HepG2 (cell line): Measurements from ENCODE around the gene PRR29. TPM values are rescaled to one million over a fixed set of nuclear protein-coding genes. Genes with fewer than 3 reads are reported as not detected.

Experiments used
- ARNTL ChIP-seq: sonication (generic); formaldehyde crosslinking; IDR thresholded peaks from 2 replicates; pipeline ENCODE4 v1.4.0; 2020; ENCODE audit warnings: mild to moderate bottlenecking, missing genetic modification reagents
- DNMT3B ChIP-seq: conservative IDR thresholded peaks from 2 replicates; pipeline ENCODE4 v1.6.1; 2016; ENCODE audit warnings: missing biosample characterization, control low read depth
- FOXK1 ChIP-seq: sonication (generic); formaldehyde crosslinking; IDR thresholded peaks from 2 replicates; pipeline ENCODE4 v1.4.0; 2020; ENCODE audit warnings: low read depth, missing genetic modification reagents, borderline replicate concordance
- GATAD1 ChIP-seq: IDR thresholded peaks from 2 replicates; pipeline ENCODE4 v1.6.1; 2016; ENCODE audit warnings: missing genetic modification reagents, missing compliant biosample characterization
- HDAC1 ChIP-seq: sonication (generic); formaldehyde crosslinking; IDR thresholded peaks from 2 replicates; pipeline ENCODE4 v1.5.1; 2020; ENCODE audit warnings: mild to moderate bottlenecking, missing genetic modification reagents
- PHF5A ChIP-seq: IDR thresholded peaks from one replicate; pipeline ENCODE4 v1.6.1; 2018; ENCODE audit warnings: low read depth, missing genetic modification reagents; ENCODE audit not compliant: unreplicated experiment
- SKI ChIP-seq: fragments of 450-650 bp; IDR thresholded peaks from one replicate; pipeline ENCODE4 v1.6.1; 2018; ENCODE audit warnings: mild to moderate bottlenecking; ENCODE audit not compliant: partially characterized antibody
- TBX2 ChIP-seq: sonication (generic); formaldehyde crosslinking; IDR thresholded peaks from 2 replicates; pipeline ENCODE4 v1.5.0; 2020; ENCODE audit warnings: missing genetic modification reagents, mild to moderate bottlenecking, borderline replicate concordance
- ZNF260 ChIP-seq: sonication (generic); formaldehyde crosslinking; IDR thresholded peaks from 2 replicates; pipeline ENCODE4 v1.4.0; 2020; ENCODE audit warnings: missing genetic modification reagents, low read depth, mild to moderate bottlenecking, borderline replicate concordance
- ZNF484 ChIP-seq: sonication (generic); formaldehyde crosslinking; IDR thresholded peaks from 2 replicates; pipeline ENCODE4 v1.5.1; 2020; ENCODE audit warnings: mild to moderate bottlenecking, low read depth, missing genetic modification reagents, borderline replicate concordance
- ZNF652 ChIP-seq: IDR thresholded peaks from 2 replicates; pipeline ENCODE4 v1.6.1; 2016; ENCODE audit warnings: low read depth, borderline replicate concordance
- ZSCAN12 ChIP-seq: sonication (generic); formaldehyde crosslinking; IDR thresholded peaks from 2 replicates; pipeline ENCODE4 v1.9.0; 2021; ENCODE audit warnings: mild to moderate bottlenecking, missing genetic modification reagents
- polyA plus RNA-seq, 8 experiments: library from polyadenylated mRNA; depleted of rRNA in 3 of 8; stranded (reverse) in 7 of 8; unstranded in 1 of 8; fragments of >200 nt; fragmentation: Illumina TruSeq in 4 of 8; extraction: Trizol in 4 of 8; gene quantifications; 2 replicates each; pipeline versions ENCODE4 v1.2.1 to v1.2.3, GENCODE V29; 2011 to 2016; ENCODE audit warnings: low read depth in 4 of 8, missing spikeins in 1 of 8, mixed read lengths in 1 of 8; ENCODE audit not compliant: insufficient read depth in 1 of 8
- total RNA-seq, 5 experiments: library from RNA; depleted of rRNA; stranded (reverse); fragments of >200 nt; fragmentation: Illumina TruSeq; extraction: Trizol; gene quantifications; 2 replicates each; pipeline ENCODE4 v1.2.3, GENCODE V29; 2016; ENCODE audit warnings: low read depth in 1 of 5
- TF ChIP-seq, protein P1 (sequence below): sonication (generic); formaldehyde crosslinking; IDR thresholded peaks from 2 replicates; pipeline ENCODE4 v1.4.0; 2020; ENCODE audit warnings: missing genetic modification reagents
- TF ChIP-seq, protein P2 (sequence below): sonication (generic); formaldehyde crosslinking; IDR thresholded peaks from 2 replicates; pipeline ENCODE4 v1.4.0; 2020; ENCODE audit warnings: missing genetic modification reagents
- TF ChIP-seq, protein P3 (sequence below): sonication (generic); formaldehyde crosslinking; IDR thresholded peaks from 2 replicates; pipeline ENCODE4 v1.4.0; 2020; ENCODE audit warnings: missing genetic modification reagents
- TF ChIP-seq, protein P4 (sequence below): sonication (generic); formaldehyde crosslinking; IDR thresholded peaks from 2 replicates; pipeline ENCODE4 v1.4.0; 2020; ENCODE audit warnings: mild to moderate bottlenecking, missing genetic modification reagents
- TF ChIP-seq, protein P5 (sequence below): sonication (generic); formaldehyde crosslinking; conservative IDR thresholded peaks from 2 replicates; pipeline ENCODE4 v1.4.0; 2020; ENCODE audit warnings: mild to moderate bottlenecking, missing genetic modification reagents, moderate library complexity

The PRR29 gene
- total and polyA plus RNA-seq, 2 of the 13 experiments (the other 11 are each of a cell fraction or from before 2014, with no cell fraction given), result 0.07 to 0.20 TPM

DNA sequence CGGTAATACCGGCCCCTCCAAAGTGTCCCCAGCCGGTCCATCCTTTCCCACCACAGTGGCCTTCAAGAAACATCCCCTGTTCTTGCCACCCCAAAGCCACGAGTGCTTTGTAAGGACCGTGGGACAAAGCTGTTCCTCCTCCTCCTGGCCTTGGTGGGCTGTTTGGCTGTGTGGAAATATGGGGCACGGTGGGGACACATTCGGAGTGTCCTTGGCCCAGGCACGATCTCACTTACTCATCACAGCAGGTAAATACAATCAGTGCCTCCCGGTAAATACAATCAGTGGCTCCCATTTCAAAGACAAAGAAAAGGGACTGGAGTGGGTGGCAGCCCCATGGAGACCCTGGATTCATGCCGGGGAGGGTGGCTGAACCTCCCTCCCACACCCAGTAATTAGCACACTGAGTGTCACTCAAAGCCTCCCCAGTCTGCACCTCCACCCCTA is 35.8 kb upstream of the PRR29 start (continued):
- TF ChIP-seq, protein P1, sequence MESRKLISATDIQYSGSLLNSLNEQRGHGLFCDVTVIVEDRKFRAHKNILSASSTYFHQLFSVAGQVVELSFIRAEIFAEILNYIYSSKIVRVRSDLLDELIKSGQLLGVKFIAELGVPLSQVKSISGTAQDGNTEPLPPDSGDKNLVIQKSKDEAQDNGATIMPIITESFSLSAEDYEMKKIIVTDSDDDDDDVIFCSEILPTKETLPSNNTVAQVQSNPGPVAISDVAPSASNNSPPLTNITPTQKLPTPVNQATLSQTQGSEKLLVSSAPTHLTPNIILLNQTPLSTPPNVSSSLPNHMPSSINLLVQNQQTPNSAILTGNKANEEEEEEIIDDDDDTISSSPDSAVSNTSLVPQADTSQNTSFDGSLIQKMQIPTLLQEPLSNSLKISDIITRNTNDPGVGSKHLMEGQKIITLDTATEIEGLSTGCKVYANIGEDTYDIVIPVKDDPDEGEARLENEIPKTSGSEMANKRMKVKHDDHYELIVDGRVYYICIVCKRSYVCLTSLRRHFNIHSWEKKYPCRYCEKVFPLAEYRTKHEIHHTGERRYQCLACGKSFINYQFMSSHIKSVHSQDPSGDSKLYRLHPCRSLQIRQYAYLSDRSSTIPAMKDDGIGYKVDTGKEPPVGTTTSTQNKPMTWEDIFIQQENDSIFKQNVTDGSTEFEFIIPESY, result no peak
- TF ChIP-seq HDAC1 (CRISPR knock-in tag) (peak; percentile 44), PHF5A (no peak), GATAD1 (CRISPR knock-in tag) (0 out of 2 replicates have a peak, but pooled peaks have one; percentile 13), TBX2 (CRISPR knock-in tag) (peak; percentile 56; the same call in 1 of the 2 replicates), FOXK1 (CRISPR knock-in tag) (0 out of 2 replicates have a peak, but pooled peaks have one; percentile 18), ZSCAN12 (no peak), ZNF484 (no peak), ZNF260 (CRISPR knock-in tag) (no peak), SKI (peak; percentile 50), ARNTL (CRISPR knock-in tag) (0 out of 2 replicates have a peak, but pooled peaks have one; percentile 34), ZNF652 (CRISPR knock-in tag) (no peak), DNMT3B (CRISPR knock-in tag) (peak; percentile 78; the same call in 1 of the 2 replicates)
- TF ChIP-seq, protein P2, sequence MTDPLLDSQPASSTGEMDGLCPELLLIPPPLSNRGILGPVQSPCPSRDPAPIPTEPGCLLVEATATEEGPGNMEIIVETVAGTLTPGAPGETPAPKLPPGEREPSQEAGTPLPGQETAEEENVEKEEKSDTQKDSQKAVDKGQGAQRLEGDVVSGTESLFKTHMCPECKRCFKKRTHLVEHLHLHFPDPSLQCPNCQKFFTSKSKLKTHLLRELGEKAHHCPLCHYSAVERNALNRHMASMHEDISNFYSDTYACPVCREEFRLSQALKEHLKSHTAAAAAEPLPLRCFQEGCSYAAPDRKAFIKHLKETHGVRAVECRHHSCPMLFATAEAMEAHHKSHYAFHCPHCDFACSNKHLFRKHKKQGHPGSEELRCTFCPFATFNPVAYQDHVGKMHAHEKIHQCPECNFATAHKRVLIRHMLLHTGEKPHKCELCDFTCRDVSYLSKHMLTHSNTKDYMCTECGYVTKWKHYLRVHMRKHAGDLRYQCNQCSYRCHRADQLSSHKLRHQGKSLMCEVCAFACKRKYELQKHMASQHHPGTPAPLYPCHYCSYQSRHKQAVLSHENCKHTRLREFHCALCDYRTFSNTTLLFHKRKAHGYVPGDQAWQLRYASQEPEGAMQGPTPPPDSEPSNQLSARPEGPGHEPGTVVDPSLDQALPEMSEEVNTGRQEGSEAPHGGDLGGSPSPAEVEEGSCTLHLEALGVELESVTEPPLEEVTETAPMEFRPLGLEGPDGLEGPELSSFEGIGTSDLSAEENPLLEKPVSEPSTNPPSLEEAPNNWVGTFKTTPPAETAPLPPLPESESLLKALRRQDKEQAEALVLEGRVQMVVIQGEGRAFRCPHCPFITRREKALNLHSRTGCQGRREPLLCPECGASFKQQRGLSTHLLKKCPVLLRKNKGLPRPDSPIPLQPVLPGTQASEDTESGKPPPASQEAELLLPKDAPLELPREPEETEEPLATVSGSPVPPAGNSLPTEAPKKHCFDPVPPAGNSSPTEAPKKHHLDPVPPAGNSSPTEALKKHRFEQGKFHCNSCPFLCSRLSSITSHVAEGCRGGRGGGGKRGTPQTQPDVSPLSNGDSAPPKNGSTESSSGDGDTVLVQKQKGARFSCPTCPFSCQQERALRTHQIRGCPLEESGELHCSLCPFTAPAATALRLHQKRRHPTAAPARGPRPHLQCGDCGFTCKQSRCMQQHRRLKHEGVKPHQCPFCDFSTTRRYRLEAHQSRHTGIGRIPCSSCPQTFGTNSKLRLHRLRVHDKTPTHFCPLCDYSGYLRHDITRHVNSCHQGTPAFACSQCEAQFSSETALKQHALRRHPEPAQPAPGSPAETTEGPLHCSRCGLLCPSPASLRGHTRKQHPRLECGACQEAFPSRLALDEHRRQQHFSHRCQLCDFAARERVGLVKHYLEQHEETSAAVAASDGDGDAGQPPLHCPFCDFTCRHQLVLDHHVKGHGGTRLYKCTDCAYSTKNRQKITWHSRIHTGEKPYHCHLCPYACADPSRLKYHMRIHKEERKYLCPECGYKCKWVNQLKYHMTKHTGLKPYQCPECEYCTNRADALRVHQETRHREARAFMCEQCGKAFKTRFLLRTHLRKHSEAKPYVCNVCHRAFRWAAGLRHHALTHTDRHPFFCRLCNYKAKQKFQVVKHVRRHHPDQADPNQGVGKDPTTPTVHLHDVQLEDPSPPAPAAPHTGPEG (CRISPR knock-in tag), result no peak
- TF ChIP-seq, protein P3, sequence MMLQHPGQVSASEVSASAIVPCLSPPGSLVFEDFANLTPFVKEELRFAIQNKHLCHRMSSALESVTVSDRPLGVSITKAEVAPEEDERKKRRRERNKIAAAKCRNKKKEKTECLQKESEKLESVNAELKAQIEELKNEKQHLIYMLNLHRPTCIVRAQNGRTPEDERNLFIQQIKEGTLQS (CRISPR knock-in tag), result 0 out of 2 replicates have a peak, but pooled peaks have one; percentile 45
- TF ChIP-seq, protein P4, sequence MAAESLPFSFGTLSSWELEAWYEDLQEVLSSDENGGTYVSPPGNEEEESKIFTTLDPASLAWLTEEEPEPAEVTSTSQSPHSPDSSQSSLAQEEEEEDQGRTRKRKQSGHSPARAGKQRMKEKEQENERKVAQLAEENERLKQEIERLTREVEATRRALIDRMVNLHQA (CRISPR knock-in tag), result no peak
- TF ChIP-seq, protein P5, sequence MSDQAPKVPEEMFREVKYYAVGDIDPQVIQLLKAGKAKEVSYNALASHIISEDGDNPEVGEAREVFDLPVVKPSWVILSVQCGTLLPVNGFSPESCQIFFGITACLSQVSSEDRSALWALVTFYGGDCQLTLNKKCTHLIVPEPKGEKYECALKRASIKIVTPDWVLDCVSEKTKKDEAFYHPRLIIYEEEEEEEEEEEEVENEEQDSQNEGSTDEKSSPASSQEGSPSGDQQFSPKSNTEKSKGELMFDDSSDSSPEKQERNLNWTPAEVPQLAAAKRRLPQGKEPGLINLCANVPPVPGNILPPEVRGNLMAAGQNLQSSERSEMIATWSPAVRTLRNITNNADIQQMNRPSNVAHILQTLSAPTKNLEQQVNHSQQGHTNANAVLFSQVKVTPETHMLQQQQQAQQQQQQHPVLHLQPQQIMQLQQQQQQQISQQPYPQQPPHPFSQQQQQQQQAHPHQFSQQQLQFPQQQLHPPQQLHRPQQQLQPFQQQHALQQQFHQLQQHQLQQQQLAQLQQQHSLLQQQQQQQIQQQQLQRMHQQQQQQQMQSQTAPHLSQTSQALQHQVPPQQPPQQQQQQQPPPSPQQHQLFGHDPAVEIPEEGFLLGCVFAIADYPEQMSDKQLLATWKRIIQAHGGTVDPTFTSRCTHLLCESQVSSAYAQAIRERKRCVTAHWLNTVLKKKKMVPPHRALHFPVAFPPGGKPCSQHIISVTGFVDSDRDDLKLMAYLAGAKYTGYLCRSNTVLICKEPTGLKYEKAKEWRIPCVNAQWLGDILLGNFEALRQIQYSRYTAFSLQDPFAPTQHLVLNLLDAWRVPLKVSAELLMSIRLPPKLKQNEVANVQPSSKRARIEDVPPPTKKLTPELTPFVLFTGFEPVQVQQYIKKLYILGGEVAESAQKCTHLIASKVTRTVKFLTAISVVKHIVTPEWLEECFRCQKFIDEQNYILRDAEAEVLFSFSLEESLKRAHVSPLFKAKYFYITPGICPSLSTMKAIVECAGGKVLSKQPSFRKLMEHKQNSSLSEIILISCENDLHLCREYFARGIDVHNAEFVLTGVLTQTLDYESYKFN (CRISPR knock-in tag), result peak; percentile 64
